ENCODE data around the gene SERF2. TPM values are rescaled to one million over a fixed set of nuclear protein-coding genes. Genes with fewer than 3 reads are reported as not detected.

The SERF2 gene
- total RNA-seq, 1 experiment from 2014 or later: 612 TPM

GRCh38 chr15:43775411-43775965 lies 16.6 kb upstream of the SERF2 start:
- Histone ChIP-seq H3K9me2 (ENCODE audit: insufficient read depth) (no peaks in the 10 kb centered on the region), H3K4me1 (replicated peaks; ENCODE audit: insufficient read depth) (no peaks in the 10 kb centered on the region), H3K9me3 (ENCODE audit: insufficient read depth, low read depth) (no peaks in the 10 kb centered on the region), H3K27ac (no peak overlapping the region), H3K27me3 (ENCODE audit: insufficient read depth, low read depth) (no peaks in the 10 kb centered on the region), H2AFZ (no peak overlapping the region), H3K4me3 (no peak overlapping the region), H3K79me2 (ENCODE audit: low read depth) (no peaks in the 10 kb centered on the region), H4K20me1 (ENCODE audit: insufficient read depth) (no peaks in the 10 kb centered on the region), H3K36me3 (ENCODE audit: low read depth) (peaks cover 9% of the 10 kb centered on the region; the same call in 1 of the 2 replicates), H3K4me2 (no peak overlapping the region), H3F3A (ENCODE audit: insufficient read depth, low read depth) (peaks cover 37% of the 10 kb centered on the region)
- DNase-seq: peak; percentile 39 to 62
- BruUV-seq (replicated peaks): TSS peak; percentile 26
- CTCF ChIA-PET: interaction anchor here (0.7 to 3.1 kb wide), 2 partner anchors 335 to 1880 kb away, joined by 3 to 10 read pairs; no protein-coding TSS in a partner anchor
- POLR2A ChIA-PET (ENCODE audit: unreplicated experiment): interaction anchor here (0.6 kb wide), 1 partner anchor 335 kb away, joined by 8 read pairs; no protein-coding TSS in a partner anchor
- TF ChIP-seq CTCF (conservative IDR thresholded peaks at IDR 0.05): peak; percentile 52; the same call in 1 of the 2 replicates
- no peak for TF ChIP-seq EZH2 (IDR thresholded peaks at IDR 0.05; ENCODE audit: low read depth)
- intact Hi-C loops (cut with micrococcal nuclease; ENCODE audit: unreplicated experiment): loop anchor here (10.0 kb wide), 1 partner anchor 49 kb away; the partner anchor contains the start of genes MFAP1 and WDR76

GRCh38 chr15:43776101-43776717 lies 15.9 kb upstream of the SERF2 start:
- no peak overlapping the region for H2AFZ ChIP-seq
- H3K4me2 ChIP-seq: peak overlapping the region; percentile 92; the same call in 1 of the 2 replicates
- no peaks in the 10 kb centered on the region for H3K9me3 ChIP-seq (ENCODE audit: insufficient read depth, low read depth)
- DNase-seq: peak in 1 of 2 experiments; percentile 37
- intact Hi-C loops (cut with micrococcal nuclease; ENCODE audit: unreplicated experiment): loop anchor here (2.0 to 10.0 kb wide), 3 partner anchors 25 to 335 kb away; partner anchors contain the start of genes HYPK, MFAP1, SERINC4 and WDR76
- H3K4me3 ChIP-seq: no peak overlapping the region; the same call in 1 of the 2 replicates
- H3K27me3 ChIP-seq (ENCODE audit: insufficient read depth, low read depth): no peaks in the 10 kb centered on the region
- POLR2A ChIA-PET (ENCODE audit: unreplicated experiment): interaction anchor here (0.5 to 1.1 kb wide), 5 partner anchors 21 to 336 kb away, joined by 3 to 8 read pairs (median 4); partner anchors contain the start of gene MFAP1
- CTCF ChIA-PET: interaction anchor here (3.1 kb wide), 1 partner anchor 335 kb away, joined by 10 read pairs; no protein-coding TSS in a partner anchor
- H3K79me2 ChIP-seq (ENCODE audit: low read depth): no peaks in the 10 kb centered on the region
- TF ChIP-seq EZH2 (IDR thresholded peaks at IDR 0.05; ENCODE audit: low read depth): no peak
- TF ChIP-seq CTCF (conservative IDR thresholded peaks at IDR 0.05): no peak
- no peaks in the 10 kb centered on the region for H4K20me1 ChIP-seq (ENCODE audit: insufficient read depth)
- peaks cover 32% of the 10 kb centered on the region for H3F3A ChIP-seq (ENCODE audit: insufficient read depth, low read depth)
- peaks cover 9% of the 10 kb centered on the region; the same call in 1 of the 2 replicates for H3K36me3 ChIP-seq (ENCODE audit: low read depth)
- no peaks in the 10 kb centered on the region for H3K9me2 ChIP-seq (ENCODE audit: insufficient read depth)
- H3K4me1 ChIP-seq (replicated peaks; ENCODE audit: insufficient read depth): no peaks in the 10 kb centered on the region
- H3K27ac ChIP-seq: no peak overlapping the region
- BruUV-seq (replicated peaks): no TSS peak

- no peaks in the 10 kb centered on the region for H3K27me3 ChIP-seq (ENCODE audit: insufficient read depth, low read depth)
- no peaks in the 10 kb centered on the region for H3K9me2 ChIP-seq (ENCODE audit: insufficient read depth)
- H3F3A ChIP-seq (ENCODE audit: insufficient read depth, low read depth): peaks cover 28% of the 10 kb centered on the region
- peak within 1 kb of the TSS; percentile 97 for H2AFZ ChIP-seq
- ChIA-PET POLR2A (ENCODE audit: unreplicated experiment) (interaction anchor here (0.5 to 1.1 kb wide), 4 partner anchors 20 to 336 kb away, joined by 3 to 6 read pairs (median 4); partner anchors contain the start of gene MFAP1), CTCF (interaction anchor here (0.5 to 3.1 kb wide), 5 partner anchors 27 to 1040 kb away, joined by 3 to 10 read pairs (median 7); partner anchors contain the start of gene CDAN1)
- H3K79me2 ChIP-seq (ENCODE audit: low read depth): no peaks in the 10 kb centered on the region
- H4K20me1 ChIP-seq (ENCODE audit: insufficient read depth): no peaks in the 10 kb centered on the region
- intact Hi-C loops (cut with micrococcal nuclease; ENCODE audit: unreplicated experiment): loop anchor here (2.0 to 10.0 kb wide), 3 partner anchors 24 to 336 kb away; partner anchors contain the start of genes HYPK, MFAP1, SERINC4 and WDR76
- no peak for TF ChIP-seq EZH2 (IDR thresholded peaks at IDR 0.05; ENCODE audit: low read depth)
- H3K4me3 ChIP-seq: peak within 1 kb of the TSS; percentile 86
- DNase-seq: peak; percentile 57 to 75
- peak within 1 kb of the TSS; percentile 92 for H3K4me2 ChIP-seq
- H3K27ac ChIP-seq: peak within 1 kb of the TSS; percentile 45; the same call in 1 of the 2 replicates
- H3K36me3 ChIP-seq (ENCODE audit: low read depth): peaks cover 5% of the 10 kb centered on the region; the same call in 1 of the 2 replicates
- H3K9me3 ChIP-seq (ENCODE audit: insufficient read depth, low read depth): no peaks in the 10 kb centered on the region
- H3K4me1 ChIP-seq (replicated peaks; ENCODE audit: insufficient read depth): no peaks in the 10 kb centered on the region
- no TSS peak for BruUV-seq (replicated peaks)
Observed at GRCh38 chr15:43776718-43777266, 15.3 kb upstream of the SERF2 start, which contains the start of gene ELL3. ELL3 (minus strand) TSS chr15:43776966; CDS start chr15:43776901, 65 bp downstream.

Measured in PC-9 (cell line).